T follicular helper cell (primary cell): ENCODE data around the gene CTNNBIP1.

Source experiments
- DNase-seq: peaks from one replicate; pipeline ENCODE4 v3.0.0-alpha.2; 2020; ENCODE audit warnings: low read depth

Gene CTNNBIP1

GRCh38 chr1:9904596-9904995, 5.5 kb downstream of the CTNNBIP1 start:
- DNase-seq: no peak

DNA sequence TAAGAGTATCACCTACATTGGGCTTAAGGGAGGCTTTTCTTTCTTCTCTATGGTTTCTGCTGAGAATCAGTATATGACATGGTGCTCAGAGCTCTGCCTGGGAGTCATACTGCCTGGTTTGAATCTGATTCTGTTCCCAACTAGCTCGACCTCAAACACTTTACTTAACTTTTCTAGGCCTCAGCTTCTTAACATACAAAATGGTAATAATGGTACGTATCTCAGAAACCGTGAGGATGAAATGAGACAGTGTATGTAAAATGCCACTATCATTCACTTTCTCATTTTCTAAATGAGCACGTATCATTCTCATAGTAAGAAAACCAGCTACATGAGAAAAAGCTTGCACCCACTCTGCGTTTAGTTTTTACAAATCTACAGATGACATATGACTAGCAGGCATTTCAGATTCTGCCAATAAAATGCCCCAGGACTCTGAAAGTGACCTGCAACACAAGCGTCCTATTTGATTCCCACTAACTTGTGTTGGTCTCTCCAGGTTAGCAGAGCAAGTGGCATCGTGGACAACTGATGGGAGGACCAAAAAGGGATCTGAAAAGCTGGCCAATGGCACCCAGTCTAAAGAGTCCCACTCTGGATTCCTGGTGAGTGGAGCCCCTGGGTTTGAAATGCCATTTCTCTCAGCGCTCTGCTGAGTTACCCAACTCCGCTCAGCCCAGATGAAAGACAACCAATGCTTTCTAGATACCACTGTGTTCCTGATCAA, 6.1 kb downstream of the CTNNBIP1 start:
- no peak for DNase-seq

DNA sequence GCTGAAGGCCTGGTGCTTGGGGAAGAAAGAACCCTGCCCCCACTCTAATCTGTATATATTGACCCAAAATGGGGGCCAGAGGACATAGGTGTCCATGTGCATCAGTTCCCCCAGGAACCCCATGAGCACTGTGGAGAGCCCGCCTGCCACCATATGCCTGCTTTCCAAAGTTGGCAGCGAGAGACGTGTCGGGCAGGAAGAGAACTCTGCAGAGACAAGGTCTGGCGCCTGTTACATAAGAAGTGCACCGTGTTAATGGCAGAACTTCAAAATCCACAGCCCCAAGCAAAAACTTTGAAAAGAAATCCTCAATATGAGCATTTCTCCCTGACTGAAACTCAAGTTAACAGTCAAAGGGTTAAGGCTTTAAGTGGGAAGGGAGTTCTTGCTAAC, 8.0 kb downstream of the CTNNBIP1 start:
- no peak for DNase-seq

DNA sequence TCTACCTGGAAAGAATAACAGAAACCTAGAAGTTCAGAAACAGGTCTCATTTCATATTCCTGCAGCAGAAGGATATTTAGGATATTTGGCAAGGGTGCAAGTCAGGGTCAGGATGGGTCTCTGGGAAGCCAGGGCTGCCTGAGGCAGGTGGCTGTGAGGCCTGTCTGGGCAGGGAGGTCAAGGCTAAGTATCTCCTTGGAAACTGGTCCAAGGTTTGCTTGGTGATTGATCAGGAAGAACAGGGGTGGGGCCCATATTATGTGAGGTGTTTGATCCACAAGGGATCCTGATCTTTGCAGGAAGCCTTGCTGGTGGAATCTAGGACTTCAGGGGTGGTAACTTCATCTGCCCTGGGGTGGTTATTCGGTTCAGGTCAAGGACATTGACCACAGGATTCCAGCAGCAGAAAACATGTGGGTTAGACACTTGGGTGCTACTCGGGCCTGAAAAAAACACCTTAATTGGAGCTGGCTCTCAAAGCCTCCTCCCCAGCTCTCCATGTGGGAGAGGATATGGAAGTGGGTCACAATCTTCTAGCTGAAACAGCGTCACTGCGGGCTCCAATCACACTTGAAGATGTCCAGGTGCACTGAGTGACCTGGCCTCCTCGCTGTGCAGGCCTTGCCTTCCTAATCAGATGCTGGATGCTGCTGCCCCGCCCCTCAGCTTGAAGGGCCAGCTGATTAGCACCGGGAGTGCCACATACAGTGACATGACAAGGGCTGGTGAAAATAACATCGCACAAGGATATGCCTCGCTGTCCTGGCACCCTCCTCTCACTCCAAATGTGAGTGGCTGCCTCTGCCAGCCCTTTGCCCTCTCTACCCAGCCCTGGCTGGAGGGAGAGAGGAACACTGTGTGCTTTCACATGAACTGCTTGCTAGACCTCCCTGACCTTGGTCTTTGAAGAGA, 8.7 kb downstream of the CTNNBIP1 start:
- no peak for DNase-seq

- no peak for DNase-seq
Measured at GRCh38 chr1:9900142-9901043, 9.7 kb downstream of the CTNNBIP1 start.

DNA sequence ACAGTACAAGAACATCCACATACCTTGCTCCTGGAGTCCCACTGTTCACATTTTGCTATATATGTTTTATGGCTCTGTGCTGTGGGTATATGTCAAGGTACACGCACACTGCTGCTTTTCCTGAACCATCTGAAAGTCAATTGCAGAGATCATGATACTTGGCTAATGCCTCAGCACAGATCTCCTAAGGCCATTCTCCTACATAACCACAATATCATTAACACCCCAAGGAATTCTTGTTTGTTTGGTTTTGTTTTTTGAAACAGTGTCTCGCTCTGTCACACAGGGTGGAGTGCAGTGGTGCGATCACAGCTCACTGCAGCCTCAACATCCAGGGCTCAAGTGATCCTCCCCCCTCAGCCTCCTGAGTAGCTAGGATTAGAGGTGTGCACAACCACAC, 16.0 kb downstream of the CTNNBIP1 start:
- DNase-seq: no peak

- no peak for DNase-seq
Measured at GRCh38 chr1:9892563-9893528, 17.2 kb downstream of the CTNNBIP1 start.

DNA sequence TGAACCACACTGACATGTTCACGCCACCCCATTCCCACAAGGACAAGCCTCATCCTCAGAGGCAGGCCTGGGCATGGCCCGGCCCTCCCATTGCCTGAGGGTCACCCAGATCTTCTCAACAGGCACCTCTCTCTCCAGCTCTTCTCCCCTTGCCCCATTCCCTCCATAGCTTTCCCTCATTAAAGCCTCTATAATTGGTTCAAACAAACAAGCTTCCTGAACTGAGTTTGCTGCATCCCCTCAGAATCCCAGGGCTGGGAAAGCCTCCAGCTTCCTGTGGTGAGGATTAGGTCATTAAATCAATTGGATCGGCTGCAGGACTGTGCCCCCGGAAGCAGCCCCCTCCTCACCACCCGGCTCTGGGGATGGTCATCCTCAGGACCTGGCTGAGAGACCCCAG, 18.9 kb downstream of the CTNNBIP1 start:
- no peak for DNase-seq

- DNase-seq: no peak
Measured at GRCh38 chr1:9890224-9890731, 19.8 kb downstream of the CTNNBIP1 start.

DNA sequence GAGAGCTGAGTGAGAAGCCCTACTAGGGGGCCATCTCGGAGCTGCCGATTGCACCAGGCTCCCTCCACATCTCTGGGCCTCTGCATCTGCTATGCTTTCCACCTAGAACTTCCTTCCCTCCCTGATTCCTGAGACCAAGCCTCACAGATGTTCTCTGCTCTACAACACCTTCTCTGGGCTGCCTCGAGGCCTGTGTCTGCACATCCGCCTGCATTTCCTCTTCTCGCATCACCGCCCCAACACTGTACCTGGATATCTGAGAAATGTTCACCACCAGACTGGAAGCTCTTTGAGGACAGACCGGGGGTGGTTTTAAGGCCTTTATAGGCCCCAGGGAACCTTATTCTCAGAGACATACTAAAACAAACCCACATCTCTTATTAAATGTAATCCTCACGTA, 20.7 kb downstream of the CTNNBIP1 start:
- no peak for DNase-seq

GRCh38 chr1:9888886-9889285, 21.2 kb downstream of the CTNNBIP1 start:
- no peak for DNase-seq

DNA sequence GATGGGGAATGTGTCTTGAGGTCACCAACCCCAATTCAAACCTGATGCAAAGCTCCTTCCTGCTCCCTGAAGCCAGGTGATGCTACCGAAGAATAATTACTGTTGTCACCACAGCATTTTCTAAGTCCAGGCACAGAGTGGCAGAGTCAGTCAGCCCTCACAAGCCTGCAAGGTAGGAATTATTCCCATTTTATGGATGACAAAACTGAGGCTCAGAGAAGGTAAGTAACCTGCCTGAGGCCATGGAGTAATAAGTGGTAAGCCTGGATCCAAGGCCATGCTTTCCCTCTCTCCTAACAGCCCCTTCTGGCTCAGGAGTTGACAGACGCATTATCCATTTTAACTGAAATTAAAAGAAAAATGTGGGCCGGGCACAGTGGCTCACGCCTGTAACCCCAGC, 23.0 kb downstream of the CTNNBIP1 start:
- DNase-seq: no peak

DNA sequence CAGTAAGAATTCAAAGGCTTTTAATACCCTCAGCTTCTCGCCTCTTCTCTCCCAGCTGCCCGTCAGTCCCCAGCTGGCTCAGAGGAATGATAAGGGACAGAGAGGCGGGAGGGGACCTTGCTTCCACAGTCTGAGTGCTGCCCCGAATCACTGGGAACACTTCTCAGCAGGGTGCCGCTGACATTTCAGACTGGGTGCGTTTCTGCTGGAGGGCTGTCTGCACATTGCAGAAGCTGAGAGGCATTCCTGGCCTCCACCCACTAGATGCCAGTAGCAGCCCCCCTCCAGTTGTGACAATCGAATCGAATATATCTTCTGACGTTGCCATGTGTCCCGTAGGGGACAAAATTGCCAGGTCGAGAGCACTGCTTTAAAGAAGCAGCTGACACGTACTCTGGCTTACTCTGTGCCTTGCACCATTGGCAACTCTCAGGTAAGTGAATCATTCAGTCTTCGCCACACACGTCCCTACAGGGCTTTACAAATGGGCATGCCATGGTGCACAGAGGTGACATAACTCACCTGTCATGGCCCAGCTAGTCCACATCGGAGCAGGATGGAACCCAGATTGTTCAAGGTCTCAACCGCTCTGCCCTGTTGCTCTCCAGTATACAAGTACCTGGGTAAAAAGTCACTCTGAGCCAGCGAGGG, 23.9 kb downstream of the CTNNBIP1 start:
- DNase-seq: no peak

GRCh38 chr1:9884805-9885204, 25.3 kb downstream of the CTNNBIP1 start:
- no peak for DNase-seq

- DNase-seq: no peak
Measured at GRCh38 chr1:9883585-9884449, 26.3 kb downstream of the CTNNBIP1 start.

DNA sequence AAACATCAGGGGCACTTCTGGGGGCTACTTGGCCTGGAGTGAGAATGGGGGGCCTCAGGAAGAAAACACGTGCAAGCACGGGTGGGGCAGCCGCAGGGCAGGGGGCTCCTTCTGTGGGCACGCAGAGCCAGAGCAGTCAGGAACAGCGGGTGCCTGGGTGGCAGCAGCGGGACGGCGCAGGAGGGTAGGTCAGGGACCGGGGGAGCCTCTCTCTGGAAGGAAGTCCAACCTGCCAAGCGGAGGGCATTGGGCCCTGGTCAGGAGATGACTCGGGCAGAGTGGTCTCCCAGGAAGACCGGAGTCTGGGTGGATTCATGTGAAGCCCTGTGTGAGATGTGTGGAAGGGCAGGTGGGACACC, 27.1 kb downstream of the CTNNBIP1 start:
- no peak for DNase-seq

DNA sequence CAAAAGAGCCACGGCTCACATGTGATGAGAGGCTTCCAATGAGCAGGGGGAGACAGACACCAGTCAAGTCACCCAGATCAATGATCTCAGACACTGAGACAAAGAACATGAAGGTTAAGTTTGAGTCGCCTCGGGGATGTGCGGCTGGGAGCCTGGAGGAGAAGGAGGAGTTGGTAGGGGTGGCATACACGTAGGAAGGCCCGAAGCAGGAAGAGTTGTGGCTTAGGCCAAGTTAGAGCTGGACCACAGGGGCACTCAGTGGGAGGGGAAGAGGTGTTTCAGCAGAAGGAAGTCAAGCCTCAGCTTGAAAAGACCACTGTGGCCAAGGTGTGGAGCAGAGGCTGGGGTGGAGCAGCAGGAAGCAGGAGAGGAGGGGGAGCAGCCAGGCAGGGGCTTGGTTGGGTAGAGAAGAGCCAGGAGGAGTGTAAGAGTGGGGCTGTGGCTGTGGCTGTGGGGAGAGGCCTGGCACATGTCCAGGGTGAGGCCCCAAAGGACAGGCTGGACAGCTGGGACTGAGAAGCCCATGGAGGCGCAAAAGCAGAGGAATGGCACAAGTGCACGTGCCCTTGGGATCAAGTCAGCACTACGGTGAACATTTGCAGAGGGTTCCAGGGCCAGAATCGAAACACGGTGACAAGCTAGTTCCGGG, 27.6 kb downstream of the CTNNBIP1 start:
- no peak for DNase-seq

GRCh38 chr1:9881838-9882249, 28.2 kb downstream of the CTNNBIP1 start:
- no peak for DNase-seq

- DNase-seq: no peak
Measured at GRCh38 chr1:9878404-9878803, 31.7 kb downstream of the CTNNBIP1 start.
